ENCODE measurements around the gene VAMP2.

The VAMP2 gene

DNA sequence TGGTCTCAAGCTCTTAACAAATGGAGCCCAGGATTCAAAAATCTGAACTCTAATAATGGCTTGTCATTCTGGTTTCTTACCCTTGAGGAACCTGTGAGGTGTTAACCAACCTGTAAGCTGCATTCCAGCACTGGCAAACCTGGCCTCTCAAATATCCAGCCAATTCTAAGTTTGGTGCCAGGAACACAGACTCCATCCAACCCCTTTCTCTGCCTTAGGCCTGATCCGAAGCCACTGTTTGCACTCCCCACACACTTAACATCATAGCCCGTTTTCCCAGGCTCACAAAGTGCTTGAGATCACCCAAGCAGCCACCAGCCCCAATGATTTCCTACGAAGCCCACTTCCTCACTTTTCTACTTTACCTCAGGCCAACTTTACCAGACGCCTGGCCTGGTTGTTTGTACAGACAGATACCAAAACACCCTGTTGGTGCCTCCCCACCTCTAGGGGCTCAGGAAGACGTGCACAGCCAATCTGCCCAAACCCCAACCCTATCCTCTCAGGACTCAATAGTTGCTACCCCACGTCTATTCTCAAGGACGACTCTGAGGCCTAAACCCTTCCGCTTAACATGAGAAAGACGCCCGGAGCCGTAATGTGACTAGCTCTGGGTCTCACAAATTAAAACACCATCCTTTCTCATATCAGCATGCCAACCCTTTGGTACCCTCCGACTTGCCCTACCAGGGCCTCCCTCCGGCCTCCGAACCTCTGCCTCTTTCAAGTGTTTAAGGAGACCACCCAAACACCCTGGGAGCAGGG is 7.3 kb downstream of the VAMP2 start:
- no peak for DNase-seq (ENCODE audit: low spot score)

DNA sequence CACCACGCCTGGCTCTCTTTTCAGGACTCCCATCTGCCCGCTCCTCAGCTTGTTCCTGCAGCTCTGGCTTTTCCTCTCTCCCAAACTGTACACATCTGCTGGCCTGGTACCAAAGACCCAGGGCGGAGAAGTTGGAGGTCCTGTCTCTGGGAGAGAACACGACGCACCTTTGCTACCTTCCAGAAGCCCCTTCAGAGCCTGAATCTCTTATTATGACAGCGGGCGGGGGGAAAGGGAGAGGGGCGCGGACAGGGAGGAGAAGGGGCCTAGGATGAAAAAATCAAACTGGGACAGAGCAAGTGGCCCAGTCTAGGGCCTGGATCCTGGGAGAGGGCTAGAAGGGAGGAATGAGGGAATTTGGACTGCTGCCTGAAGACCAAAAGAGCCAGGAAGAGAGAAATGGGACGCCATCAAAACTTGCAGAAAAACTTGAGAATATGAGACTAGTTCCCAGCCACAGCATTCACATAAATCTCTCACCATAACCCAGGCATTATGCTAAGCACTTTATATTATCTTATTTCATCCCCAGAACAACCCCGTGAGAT is 8.1 kb downstream of the VAMP2 start:
- no peak for DNase-seq (ENCODE audit: low spot score)

DNA sequence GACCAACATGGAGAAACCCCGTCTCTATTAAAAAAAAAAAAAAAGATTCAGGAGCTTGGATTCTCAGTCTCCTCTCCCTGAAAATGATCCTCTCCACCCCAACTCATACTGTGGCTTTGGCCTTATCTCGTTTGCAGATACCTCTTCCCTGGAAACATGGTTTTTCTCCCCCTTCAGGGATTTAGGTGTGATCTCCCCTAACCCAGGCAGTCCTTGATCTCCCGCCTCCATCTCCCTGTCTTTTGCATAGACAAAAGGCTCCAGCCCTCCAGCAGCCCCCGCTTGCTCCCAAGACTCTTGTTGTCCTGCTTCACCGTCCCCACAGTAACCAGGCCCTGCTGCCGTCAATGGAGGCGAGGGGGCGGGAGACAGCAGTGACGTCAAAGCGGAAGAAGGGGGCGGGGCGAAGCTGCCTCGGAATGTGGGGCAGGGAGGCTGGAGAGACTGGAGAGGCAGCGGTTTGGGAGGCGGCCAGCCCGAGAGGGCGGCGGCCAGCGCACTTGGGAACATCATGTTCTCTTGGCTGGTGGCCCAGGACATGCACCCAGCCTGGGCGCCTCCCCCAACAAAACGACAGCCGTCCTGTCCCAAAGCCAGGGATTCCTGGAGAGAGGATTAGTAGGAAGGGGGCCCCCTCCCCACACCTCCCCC is 8.7 kb downstream of the VAMP2 start:
- peak; percentile 97 for DNase-seq (ENCODE audit: low spot score)

DNA sequence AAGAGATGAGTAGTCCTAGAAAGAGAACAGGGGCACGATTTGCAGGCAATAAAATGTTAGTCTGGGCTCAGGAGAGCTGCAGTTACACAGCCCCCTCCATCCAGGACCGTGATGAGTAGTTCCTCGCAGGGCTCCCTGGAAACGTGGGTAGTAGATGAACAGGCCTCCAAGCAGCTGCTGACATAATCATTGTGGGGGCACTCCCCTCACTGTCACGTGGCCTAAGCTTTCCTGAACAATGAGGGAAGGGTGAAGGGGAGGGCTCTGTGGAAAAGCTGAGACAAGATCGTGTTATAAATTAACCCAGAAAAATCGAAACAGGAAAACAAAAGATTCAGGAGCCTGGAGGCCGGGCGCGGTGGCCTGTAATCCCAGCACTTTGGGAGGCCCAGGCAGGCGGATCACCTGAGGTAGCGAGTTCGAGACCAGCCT is 9.2 kb downstream of the VAMP2 start:
- DNase-seq (ENCODE audit: low spot score), result peak; percentile 91

DNA sequence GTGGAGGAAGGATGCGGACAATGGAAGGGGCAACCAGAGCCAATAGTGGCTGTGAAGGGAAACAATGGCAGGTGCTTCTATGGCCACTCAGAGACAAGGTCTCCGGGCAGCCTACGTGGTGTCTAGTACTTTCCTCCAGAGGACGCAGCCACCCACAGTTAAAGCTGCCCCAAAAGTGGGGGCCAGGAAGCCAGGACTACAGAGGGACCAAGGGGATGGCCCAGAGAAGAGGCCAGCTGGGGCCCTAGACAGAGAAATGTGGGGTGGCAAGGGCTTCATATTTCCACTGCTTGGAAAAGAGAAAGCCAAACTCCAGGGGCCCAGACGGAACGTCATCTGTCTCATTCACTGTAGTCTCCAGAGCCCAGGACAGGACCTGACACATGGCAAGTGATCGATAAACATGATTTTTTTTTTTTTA is 9.7 kb downstream of the VAMP2 start:
- no peak for DNase-seq (ENCODE audit: low spot score)

DNA sequence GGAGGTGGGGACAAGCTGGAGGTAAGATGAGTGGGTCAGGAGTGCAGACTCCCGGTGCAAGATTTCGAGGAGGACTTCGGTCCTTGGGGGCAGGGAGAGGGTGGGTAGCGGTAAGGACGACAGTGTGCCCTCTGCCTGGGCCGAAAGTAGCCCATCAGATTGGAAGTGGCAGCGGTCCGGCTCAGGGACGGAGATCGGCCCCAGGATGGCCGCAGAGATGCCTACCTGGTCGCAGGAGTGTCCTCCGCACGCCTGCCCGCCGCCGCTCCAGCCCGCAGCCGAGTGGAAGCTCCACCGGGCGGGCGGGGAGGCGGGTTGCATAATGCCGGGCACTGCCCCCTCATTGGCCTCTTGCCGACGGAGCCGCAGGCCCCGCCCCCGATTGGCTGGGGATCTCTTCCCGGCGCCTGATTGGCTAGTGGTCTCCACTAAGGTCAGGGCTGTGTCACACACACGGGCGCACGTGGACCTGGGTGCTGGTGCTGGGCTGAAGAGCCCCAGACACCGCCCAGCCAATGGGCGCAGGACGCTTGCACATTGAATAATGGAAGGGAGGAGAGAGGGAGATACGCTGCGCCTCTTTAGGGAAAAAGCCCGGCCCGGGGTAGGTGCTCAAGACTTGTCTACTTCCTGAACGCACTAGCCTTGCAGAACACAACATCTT is 10.5 kb downstream of the VAMP2 start, which contains the start of gene PER1:
Gene PER1, minus strand, starts transcription at position 293 of the 664 bp plus-strand sequence. CDS start 1,698 bp downstream, outside the sequence.
- peak; percentile 96 for DNase-seq (ENCODE audit: low spot score)

DNA sequence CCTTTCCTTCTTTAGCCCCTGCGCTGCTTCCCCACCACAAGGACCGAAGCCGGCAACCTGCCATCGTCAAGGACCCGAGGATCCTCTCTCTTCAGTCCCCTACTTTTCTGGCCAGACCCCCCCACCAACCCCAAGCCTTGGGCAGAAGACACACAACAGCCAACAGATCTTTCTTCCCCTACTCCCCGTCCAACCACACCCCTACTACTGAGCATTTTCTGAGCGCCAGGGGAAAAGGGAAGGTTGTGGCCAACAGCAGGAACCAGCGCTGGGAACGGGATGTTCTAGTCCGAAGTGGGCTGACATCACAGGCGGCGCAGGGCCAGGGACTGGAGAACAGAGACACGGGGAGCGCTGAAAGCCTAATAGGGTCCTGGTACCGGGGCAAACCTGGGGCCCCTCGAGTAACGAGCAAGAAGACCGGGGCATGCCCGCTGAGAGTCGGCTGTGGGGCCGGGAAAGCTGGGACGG is 11.1 kb downstream of the VAMP2 start:
- DNase-seq (ENCODE audit: low spot score), result peak; percentile 80

DNA sequence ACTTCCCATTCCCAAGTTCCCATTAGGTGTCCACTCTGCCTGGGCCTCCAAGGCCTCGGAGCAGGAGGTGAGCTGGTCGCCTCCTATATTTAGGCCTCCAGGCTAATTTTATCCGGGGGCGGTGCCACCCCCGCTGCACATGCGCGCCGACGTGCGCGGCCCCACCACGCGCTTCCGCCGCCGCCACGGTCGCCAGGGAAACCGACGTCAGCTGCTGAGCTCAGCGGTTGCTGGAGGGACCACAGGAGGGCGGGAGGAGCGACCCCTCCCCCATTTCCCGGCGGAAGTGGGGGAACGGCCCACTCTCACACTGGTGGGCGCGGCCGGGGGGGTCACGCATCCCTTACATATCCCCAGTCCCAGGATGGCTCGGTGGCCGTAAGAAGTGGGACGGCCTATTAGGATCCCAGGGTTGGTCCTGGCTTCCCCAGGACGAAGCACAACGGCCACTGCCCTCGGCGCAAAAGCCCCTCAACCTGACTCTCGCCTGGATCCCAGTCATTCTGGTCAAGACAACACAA is 11.6 kb downstream of the VAMP2 start:
- DNase-seq (ENCODE audit: low spot score), result peak; percentile 91

DNA sequence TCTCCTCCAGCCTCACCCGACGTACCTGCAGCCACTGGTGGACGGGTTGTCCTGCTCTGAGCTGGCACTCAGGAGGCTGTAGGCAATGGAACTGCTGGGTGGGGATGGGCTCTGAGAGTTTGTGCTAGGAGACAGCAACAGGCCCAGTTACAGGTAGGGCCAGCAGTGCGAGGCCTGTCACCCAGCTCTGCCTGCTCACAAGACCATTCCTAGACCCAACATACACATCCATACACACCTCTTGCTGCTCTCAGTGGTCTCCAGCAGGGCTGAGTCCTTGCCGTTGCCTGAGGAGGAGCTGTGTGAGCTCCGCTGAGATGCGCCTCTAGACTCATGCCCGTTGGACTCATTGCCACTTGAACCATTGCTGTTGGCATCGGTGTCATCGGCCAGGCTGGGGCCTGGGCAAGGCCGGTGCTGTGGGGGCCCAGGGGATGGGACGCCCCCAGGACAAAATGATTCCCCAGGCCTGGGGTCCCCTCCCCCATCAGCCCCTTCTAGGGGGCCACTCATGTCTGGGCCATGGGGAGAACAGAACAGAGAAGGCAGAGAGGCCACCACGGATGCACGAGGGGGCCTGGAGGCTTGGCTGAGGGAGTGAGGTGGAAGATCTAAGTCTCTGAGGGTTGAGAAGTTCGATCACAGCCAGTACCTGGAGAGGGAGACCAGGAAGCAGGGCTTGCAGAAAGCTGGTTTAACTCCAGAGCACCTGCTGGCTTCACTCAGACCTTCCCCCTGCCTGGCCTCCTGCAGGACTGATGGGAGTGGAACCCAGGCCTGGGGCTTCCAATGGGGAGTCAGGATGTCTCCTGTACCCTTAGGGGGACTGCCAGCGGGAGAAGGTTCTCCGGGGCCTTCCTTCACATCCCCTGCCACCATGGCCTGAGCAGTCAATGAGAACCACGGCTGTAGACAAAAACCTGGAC is 12.3 kb downstream of the VAMP2 start:
- no peak for DNase-seq (ENCODE audit: low spot score)

DNA sequence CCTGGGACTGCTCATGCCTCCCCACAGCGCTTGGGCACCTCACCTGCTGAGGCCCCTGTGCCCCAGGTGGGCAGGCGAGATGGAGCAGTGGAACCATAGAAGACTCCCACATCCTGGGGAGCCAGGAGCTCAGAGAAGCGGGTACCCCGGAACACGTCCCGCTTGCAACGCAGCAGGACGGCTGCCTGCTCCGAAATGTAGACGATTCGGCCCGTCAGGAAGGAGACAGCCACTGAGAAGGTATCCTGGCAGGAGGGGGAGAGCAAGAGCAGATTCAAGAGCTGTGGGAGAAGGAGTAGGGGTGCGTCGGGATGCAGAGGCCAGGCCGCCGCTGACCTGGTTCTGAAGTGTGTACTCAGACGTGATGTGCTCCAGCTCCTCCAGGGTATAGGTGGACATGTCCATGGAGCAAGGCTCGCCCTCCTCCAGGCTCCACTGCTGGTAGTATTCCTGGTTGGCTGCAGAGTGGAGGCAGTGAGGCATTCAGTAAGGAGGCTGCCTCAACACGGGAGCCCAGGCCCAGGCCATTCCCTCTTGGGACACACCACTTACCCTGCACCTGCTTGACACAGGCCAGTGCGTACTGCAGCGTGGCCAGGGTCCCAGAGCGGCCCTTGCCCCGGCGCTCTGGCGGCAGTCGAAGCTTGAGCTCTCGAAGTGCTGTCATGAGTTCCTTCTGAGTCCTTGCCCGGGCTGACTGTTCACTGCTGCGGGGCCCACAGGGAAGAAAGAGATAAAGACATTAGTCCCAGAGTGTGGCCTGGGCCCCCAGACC is 13.1 kb downstream of the VAMP2 start:
- DNase-seq (ENCODE audit: low spot score), result no peak

DNA sequence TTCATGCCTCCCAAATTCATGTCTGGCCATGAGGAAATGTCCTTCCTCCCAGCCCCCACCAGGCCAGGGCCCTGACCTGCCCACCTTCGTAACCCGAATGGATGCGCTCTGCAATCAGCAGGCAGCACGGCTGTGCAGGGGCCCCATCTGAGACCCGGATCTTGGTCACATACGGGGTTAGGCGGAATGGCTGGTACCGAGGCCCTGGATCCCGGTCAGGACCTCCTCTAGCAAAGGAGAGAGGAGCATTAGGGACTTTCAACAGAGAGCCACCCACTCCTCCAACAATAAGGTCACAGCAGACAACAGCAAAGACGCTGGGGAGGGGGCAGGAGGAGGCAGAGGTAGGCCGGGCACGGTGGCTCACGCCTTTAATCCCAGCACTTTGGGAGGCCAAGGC is 14.2 kb downstream of the VAMP2 start:
- DNase-seq (ENCODE audit: low spot score), result no peak

DNA sequence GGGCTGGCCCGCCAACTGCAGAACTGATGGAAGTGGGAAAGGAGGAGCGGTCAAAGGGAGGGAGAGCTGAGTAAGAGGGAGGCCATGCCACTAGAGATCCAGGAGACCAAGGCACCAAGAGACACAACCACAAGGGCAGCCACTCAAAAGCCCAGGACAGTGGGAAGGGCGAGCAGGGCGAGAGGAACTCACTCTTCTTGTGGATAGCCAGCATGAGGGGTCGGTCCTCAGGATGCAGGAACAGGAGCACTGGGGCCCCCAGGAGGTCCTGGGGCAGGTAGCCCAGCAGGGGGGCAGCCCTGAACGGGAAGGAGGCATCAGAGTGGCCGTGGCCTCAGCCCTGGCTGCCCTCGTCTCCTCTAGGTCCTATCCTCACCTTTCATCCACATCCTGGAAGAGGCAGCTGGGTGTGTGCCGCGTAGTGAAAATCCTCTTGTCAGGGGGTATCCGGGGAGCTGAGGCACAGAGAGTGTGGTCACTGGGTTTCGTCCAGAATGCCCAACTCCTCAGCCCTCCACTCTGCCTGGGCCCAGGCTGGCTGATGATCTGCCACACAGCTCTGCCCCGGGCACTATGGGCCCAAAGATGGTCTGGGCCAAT is 14.8 kb downstream of the VAMP2 start:
- DNase-seq (ENCODE audit: low spot score), result no peak

DNA sequence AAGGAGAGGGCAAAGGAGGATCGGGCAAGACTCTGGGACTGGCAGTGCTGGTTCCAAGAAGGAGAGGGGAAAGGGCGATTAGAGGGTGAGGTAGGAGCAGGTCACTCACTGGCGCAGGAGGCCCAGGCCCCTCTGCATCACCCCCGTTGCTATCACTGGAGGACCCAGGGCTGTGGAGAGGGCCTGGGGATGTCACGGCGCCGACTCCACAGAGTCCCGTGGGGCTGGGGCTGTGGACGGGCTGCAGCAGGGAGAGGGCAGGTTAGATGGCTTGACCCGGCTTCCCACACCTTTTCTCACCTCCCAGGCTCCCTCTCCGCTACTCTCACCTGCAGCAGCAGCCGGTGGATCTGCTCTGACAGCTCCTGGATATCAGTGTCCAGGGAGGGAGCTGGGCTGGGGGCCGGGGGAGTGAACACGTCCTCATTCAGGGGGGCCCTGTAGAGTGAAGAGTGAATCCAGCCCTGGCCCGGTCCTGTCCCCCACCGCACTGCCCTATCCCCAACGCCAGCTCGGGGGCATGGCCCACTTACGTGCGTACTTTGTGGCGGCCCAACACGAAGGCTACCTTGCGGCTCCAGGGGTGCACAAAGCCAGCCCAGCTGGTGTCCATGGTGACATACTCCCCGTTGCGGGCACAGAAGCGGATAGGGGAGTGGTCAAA is 15.5 kb downstream of the VAMP2 start:
- no peak for DNase-seq (ENCODE audit: low spot score)

DNA sequence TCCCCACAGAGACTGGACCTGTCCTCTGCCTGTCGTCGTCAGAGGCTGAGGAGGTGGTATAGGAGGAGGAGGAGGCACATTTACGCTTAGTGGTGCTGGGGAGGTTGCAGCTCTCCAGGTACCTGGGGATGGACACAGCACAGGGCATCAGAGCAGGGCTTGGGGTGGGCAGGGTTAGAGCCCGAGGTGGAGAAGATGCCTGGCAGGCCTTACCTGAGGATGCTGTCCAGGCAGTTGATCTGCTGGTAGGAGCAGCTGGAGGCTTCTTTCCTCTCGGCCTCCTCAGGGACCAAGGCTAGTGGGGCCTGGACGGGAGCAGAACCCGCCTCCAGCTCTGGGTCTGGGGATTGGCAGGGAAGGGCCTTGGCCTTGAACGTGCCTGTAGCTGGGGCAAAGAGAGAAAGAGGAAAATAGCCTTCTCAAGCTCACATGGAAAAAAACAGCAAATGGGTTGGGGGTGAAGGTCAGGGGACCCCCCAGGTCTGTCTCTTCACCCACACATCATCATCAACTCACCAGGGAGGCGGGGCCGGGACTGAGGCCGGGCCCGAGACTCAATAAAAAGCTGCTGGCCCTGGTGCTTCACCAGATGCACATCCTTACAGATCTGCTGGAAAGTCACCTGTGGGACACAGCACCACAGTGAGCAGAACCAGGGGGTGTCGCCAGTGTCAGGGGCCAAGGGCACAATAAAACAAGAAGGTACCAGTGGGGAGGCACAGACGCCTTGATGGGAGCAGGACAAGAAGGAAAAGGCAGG is 16.2 kb downstream of the VAMP2 start:
- no peak for DNase-seq (ENCODE audit: low spot score)

DNA sequence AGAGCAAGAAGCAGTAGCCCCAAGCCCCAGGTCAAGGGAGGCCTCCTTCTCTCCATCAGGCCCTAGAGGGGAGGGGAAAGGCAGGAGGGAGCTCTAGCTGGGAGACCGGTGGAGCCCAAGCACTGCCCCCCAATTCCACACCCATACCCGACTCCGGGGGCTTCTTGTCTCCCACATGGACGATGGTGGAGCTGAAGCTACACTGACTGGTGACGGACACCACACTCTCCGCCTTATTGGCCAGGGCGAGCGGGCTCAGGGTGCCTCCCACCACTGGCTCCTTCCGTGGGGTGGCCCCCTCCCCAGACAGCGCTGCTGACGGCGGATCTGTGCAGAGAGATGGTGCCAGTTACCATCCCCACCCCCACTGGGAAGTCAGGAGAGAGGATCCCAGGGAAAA is 16.9 kb downstream of the VAMP2 start:
- DNase-seq (ENCODE audit: low spot score), result no peak

DNA sequence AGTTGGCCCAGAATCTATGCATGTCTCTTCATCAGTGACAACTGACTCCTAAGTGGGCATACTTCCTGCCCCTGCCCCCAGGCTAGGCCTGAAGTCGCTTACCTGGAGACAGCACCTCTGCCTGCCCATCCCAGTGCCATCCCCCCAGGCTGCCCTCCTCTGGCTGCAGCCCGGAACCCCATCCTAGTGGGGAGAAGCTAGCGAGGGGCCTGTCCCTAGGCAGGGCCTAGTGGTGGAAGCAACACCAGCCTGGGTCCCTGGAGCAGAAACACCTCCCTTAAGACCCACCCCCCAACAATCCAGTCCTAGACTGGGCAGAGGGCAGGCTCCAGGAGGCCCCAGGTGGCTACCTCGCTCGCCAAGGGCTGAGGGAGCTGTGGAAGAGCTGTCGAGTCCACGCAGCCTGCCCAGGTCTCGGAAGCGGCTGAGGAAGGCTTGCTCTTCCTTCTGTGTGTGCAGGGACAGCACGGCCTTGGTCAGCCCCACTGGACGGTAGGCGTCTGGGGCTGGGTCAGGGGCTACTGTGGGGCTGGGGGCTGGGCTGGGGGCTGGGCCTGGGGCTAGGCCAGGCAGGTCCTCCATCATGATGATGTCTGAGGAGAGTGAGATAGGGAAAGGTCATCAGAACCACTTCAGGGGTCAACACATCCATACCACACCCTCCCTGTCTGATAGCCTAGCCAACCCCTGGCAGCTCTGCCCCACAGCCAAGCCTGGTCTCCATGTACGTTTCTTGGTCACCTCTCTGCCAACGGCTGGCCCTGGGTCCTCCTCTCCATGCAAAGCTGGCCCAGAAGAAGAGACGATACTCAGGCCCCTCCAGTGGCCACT is 18.1 kb downstream of the VAMP2 start:
- DNase-seq (ENCODE audit: low spot score), result no peak

DNA sequence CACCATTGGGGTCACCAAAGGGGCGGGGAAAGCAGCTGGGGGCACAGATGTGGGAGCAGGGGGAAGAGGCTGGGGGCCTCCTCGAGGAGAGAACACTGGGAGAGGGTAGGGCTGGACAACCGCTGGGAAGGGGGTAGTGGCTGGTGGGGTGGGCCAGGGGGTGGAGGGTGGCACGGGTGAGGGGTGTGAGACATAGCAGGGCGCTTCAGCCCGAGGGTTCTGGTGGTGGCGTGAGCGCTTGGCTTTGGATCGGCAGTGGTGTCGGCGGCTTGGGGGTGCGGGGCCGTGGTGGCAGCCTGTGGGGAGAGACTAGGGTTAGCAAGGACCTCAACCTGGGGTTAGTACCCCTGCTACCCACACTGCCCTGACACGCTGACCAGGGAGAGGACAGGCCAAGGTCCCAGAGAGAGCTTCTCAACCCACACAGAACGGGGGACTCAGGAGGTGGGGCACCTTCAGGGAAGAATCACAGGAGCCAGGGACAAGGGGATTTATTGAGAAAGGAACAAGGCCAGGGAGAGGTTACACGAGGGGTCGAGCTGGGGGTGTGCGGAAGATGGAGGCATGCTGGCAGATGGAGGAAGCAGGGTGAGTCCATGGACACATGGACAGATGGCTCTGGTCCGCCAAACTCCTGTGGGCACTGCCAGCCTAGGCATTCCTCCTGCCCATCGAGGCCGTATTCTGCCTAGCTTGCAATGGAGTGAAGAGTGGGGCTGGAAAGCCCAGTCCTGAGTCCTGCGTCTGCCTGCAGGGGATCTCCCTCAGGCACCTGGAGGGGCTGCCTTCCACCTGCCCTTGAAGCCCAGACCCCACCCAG is 19.0 kb downstream of the VAMP2 start:
- DNase-seq (ENCODE audit: low spot score), result no peak

Measured in Ammon's horn (tissue), 1 donor.